HG03103 (cell line): ENCODE data around the gene JAML.

Source experiments
- ATAC-seq: cut with Tn5 transposase; IDR thresholded peaks from one replicate; pipeline ENCODE4 v1.9.1; 2021; ENCODE audit warnings: low read depth; ENCODE audit not compliant: unreplicated experiment

Gene JAML

DNA sequence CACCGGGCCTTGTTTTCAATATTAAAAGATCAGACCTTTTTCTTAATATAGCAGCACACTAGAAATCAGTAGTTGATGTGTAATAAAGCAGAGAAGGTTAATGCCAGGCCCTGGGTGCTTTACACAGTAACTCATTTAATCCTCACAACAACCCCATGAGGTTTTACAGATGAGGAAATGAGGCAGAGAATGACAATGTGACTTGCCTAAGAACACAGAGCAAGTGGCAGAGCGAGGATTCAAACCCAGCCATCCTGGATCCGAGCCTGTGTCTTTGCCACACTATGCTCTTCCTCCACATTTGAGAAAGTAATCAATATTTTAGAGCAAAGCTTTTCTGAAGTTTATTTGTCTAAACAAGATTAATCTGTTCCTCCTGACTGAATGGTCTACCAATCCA lies 7.2 kb downstream of the JAML start:
- no peak for ATAC-seq

DNA sequence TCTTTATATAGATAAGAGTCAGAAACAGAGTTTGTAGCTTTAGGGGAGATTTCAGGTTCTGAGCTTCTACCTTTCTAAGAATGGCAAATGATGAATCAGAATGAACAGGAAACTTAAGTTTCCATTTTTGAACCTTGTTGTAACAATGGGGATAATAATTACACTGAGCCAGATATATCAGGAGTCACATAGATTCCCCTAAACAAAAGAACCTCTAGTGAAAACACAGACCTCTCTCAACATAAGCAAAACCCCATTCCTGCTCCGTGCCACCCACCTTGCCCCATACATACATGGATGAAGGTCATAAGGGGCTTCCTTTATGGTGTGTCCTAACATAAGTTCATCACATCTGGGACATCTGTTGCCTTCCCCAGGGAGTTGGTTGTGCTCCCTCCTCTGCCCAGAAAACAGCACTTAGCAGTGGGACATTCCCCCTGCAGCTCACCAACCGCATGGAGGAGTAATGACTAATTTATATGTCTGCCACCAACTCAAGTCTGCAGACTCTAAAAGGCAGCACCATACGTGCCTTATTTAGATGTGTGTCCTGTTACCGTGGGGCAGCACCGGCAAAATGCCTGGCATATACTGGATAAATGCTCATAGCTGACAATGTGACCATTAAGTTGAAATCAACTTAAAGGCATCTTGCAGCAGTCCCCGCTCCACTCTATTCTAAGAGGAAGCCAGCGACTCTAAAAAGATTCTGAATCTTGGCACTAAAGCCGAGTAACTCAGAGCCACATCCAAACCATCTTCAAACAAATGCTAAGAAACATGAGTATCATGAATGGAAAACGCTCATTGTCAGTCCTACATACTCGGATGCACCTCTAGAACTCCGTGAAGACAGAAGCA lies 8.0 kb downstream of the JAML start:
- no peak for ATAC-seq

DNA sequence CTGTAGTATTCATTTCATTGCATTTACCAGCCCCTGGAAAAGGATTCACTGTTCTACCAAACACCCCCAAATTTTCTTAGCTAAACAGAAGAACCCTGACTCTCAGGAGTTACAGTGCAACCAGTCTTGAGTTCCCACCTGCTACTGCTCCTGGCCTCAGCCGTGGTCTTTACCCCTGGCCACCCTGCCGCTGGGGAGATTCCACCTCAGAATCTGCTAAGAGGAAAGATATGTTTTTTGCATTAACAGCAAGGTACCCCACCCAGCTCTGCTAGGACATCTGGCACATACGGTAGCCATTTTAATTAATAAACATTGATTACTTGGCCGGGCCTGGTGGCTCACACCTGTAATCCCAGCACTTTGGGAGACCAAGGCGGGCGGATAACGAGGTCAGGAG lies 9.0 kb downstream of the JAML start:
- ATAC-seq, result no peak

DNA sequence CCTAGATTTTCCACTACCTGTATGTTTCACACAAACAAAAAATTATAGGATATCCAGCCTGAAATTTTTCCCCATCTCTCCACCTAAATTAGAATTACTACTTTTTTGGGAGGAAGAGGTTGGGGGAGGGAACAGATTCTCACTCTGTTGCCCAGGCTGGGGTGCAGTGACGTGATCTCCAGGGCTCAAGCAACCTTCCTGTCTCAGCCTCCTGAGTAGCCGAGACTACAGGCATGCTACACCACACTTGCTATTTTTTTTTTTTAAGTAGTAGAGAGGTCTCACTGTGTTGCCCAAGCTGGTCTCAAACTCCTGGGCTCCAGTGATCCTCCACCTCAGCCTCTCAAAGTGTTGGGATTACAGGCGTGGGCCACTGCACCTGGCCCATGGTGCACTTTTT lies 9.5 kb downstream of the JAML start:
- no peak for ATAC-seq

DNA sequence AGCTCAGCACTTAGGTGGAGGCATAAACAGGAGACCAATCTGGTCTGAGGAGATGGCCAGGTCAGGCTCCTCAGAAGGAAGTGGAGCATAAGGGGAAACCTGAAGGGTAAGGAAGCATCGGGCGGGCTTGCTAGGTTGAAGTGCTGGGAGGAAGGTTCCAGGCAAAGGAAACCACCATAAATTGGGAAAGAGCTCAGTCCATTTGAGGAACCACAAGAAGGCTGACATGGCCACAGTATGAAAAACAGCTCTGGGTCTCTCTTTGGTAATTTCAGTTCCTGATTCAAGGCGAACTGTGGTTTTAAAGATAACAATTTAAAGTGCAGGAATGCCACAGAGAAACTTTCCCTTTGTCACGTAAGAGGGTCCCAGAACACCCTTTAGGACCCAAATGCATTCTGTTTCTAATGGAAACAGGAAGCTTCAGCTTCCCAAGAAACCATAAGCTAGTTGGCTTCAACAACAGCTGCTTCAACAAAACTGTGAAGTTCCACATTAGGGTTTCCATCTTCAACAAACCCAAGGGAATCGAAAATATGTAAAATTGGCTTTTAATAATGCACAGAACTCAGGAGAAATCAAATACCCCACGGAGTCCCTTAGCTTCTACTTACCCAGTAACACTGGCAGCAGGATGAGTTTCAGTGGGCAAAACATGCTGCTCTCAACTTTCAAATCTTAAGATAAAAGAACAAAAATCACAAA lies 10.4 kb downstream of the JAML start:
- no peak for ATAC-seq

DNA sequence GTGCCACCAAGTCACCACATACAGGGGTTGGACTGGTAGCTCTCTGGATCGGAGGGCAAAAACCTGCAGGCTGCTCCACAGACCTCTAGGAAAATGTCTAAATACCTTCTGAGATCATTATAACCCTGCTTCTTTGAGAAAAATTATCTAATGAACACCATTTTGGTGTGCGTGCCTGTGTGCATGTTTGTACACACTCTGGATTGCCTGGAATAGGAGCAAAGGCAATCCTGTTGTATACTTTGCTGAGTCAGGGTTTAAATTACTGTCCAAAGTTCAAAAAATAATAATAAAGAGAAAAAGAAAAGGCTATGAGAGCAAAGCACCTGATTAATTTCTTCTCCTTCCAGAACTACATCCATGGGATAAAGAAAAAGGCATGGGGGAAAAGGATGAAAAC lies 11.0 kb downstream of the JAML start:
- ATAC-seq, result no peak

DNA sequence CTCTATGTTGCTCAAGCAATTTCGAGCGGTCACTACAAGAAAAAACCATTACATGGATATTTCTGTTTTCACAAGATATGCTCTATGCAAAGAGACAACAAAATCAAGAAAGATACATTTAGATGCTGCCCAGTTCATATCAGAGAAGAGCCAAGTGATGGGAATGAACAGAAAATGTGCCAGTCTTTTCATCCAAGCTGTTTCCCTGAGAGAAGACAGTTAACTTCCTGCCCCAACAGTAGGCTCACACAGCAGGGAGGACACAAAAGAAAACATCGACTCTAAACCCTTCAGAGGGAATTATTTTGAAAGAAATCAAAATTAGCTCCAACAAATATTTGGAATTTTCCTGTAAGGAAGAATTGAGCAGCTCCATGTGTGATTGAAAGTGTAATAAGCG lies 11.6 kb downstream of the JAML start:
- ATAC-seq, result no peak

DNA sequence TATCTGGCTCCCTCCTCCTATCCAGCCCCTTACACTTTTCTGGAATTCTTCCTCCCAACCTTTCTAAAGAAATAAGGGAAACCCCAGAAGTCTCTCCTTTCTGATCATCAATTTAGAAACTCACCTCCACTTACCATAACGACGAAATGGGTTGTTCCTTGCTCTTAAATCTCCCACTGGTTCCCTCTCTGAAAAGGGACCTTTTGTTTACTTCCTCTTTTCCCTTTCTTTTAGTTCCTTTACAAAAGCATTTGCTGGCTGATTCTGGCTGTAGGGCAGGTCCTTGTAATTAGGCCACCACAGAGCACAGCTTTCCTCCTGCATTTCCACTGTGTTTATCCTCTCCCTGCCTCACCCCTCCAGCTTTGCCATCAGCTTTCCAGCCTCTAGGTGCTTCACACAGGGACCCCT lies 12.0 kb downstream of the JAML start:
- ATAC-seq, result no peak

DNA sequence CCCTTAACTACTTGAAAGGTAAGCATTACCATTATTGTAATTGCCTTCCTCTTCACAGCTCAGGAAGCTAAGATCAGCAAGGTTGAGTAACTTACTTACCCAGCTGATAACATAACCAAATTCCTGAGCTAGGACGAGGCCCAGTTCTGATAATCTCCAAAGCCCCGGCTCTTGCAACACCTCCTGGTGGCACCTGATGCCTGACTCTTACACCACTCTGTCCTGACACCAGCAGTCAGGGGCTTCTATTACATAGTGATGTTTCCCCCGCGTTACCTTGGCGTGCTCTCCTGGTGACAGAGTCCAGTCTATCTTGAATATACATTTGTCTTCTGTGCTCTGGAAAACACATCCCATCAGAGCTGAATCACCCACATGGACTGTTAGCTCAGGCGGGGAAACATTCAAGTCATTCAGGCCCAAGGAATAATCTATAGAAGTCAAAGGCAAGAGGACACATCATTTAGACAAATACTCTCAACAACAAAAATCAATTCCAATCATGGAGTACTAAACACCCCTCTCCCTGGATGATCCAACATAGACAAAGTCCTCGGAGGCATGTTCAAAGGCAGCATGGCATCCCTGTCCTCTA lies 12.6 kb downstream of the JAML start:
- no peak for ATAC-seq

DNA sequence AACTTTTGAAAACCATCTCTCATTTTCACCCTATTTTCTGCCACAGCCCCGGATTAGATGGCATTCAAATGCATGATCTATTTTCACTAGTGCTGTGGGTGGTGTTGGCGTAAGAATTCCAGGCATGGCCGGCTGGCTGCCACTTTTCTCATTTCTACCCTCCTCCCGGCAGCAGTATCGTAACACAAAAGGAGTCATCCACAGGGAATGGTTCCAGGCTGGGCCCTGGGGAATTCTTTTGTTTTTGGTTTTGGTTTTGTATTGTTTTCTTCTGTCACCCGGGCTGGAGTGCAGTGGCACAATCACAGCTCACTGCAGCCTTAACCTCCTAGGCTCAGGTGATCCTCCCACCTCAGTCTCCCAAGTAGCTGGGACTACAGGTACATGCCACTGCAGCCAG lies 13.8 kb downstream of the JAML start:
- no peak for ATAC-seq

DNA sequence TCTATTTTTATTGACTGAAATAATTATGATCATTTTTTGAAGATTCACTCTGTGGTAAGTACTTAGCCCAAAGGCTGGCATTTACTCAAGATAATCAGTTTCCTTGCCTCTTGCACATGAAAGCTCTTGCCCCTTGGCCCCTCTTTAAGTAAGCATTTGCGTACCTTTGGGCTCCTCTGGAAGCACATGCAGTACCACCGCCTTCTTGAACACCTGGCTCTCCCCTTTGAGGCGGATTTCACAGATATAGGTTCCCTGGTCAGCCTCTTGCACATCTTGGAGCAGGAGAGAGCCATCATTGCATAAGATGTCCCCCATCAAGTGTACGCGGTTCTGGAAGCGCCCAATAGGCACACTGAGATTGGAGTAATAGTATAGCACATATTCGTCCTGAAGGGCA lies 14.5 kb downstream of the JAML start:
- ATAC-seq, result no peak

DNA sequence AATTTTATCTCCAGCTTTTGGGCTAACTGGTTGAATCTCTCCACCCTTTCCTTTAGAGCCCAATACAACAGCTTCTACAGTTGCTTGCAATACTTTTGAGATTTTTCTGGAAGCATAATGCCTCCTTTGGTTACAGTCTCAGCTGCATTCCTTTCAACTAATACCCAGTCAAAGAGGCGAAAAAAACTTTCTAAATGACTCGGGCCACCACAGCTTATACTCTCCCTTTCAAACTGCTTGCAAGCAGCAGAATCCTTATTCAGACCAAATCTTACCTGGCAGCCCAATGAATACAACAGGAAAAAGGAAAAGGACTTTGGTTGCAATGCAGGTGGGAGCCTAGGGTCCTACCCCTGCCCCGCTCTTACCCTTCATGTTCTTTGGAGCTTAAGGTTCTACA lies 15.8 kb downstream of the JAML start:
- no peak for ATAC-seq

DNA sequence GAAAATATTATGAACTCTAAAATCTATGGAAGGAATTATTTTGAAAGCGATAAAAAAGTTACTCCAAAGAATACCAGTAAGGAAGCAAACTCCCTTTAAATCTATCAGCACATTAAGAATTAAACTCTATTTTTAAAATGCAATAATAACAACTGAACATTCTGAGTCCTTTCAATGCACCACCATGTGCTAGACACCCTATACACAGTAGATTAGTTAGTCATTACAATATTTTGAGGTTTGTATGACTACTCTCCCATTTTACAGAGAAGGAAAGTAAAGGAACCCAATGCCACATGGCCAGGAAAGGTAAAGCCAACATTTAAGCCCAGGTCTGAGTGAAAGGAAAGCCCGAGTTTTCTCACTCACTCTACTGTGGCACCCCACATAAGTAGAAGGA lies 17.7 kb downstream of the JAML start:
- ATAC-seq, result no peak

DNA sequence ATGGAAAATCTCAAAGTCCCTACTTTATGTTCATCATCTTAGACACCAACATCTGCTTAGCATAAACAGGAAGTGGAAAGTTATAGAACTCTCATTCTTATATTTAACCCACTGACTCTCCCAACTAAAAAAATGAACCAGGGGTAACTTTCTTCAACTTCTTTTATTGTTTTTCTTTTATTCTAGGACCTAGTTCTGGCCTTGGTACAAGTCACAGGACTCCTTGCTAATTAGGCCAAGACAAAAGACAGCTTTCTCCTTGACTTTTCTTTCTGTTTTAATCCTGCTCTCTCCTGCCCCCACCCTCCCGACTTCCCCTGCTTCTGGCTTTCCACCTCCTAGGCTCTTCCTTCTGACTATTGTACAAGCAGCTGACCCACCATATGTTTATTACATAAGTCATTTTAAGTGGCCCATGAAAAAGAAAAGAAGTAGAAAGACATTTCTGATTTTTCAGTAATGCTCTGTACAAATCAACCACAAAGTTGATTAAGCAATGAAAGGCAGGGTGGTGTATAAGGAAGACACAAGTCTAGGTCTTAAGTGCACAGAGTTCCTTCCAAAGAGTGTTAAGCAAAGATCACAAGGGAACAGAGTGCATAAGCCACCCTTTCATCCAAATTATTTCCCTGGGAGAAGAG lies 18.3 kb downstream of the JAML start:
- ATAC-seq, result no peak

DNA sequence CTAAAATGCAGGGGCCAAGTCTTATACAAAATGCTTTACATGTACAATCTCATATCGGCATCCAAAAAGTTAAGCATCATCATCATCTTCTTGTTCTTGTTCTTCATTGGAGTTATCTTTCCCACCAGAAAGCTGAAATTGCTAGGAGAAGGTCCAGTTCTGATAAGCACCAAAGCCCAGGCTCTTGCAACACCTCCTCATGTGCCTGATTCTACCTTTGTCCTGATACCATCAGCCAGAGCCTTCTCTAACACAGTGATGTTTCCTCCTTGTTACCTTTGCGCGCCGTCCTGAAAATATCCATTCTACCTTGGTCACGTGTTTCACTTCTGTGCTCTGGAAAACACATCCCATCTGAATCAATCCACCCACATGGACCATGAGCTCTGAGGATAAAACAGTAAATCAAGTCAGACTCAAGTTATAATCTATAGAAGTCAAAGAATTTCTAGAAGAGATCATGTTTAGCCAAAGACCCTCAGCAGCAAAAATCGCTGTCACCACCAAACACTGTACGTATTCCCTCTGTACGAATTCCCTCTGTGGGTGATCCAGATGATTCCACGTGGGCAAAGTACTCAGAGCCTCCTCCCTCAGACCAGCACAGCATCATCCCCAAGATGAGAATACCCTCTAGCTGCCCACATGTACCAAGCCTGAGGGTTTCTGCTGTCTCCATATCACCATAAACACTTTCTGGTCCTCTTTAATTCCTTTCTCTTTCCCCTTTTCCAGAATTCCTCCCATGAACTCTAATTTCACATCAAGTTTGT lies 19.0 kb downstream of the JAML start:
- no peak for ATAC-seq

DNA sequence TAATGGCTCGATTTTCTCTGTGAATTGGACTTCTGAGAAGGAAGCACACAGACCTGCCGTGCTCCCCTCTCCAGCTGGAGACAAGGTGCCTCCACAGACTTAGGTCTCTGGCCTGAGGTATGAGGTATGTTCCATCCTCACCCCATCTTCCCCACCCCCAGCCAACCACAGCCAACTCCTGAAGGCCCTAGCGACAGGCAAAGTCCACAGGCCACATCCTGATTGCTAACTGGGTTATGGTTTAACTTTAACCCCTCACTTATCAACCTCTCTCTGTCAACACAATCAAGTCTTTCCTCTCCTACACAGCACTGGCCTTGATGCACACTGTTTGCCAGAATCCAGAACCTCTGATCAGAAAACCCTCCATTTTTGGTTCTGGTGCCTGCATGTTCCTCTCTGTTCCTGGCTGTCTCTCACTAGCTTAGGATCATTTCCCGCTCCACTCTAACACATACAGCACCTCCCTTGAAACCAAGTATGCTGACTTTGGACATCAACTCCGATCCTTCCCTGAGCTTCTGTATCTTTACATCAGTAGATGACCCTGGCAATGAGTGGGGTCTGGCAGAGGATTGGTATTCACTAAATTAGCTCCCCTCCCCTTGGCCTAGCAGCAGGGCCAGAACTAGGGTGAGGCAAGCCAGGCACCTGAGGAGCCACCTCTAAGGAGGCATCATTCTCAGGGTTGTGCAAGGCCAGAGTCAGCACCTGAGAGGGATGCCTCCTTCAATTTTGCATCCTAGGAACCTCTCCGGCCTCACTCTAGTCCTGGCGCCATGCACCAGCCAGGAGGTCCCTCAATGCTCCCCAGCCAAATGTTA lies 22.0 kb downstream of the JAML start:
- ATAC-seq, result no peak

DNA sequence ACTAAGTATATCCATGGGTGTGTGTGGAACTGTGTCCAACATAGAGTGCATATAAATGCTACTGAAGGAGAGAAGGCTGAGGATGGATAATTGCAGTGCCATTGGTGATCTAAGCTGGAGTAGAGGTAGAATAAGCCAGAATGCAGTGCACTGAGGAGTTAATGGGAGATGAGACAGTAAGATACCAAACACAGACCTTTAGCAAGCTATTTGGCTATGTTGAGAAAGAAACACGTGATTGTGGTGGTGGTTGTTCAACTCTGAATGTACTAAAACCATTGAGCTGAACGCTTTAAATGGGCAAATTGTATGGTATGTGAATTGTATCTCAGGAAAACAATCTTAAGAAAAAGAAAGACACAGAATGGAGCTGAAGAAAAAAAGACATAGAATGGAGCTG lies 22.8 kb downstream of the JAML start:
- no peak for ATAC-seq

DNA sequence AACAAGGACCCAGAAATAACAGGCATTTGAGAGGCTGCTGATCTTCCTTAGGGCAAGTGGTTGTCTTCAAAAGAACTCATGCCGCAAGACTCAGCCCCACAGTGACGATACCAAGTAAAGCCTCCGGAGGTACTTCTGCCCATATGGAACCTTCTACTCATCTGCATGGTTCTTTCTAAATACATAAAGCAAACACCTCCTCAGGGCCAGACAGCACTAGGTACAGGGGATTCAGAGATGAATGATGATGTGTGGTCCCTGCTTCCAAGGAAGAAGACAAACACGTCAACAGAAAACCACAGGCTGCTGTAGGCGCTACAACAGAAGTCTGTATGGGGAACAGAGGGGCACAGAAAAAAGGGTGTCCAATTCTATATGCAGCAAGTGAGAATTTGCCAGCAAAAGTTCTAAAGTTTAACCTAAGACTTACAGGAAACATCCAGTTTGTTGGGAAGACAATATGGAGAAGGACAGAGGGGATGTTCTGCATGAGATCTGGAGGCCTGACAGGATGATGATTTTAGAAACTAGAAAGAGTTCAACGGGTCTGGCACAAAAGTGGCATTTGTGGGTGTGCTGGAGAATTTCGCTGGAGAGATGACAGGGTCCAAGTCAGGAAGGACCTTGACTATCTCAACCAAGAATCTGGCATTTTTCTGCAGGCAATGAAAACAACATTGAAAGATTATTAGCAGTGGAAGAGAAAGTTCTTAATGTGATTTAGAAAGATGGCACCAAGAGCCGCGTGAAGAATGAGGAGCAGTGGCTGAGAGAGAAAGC lies 23.7 kb downstream of the JAML start:
- ATAC-seq, result no peak

DNA sequence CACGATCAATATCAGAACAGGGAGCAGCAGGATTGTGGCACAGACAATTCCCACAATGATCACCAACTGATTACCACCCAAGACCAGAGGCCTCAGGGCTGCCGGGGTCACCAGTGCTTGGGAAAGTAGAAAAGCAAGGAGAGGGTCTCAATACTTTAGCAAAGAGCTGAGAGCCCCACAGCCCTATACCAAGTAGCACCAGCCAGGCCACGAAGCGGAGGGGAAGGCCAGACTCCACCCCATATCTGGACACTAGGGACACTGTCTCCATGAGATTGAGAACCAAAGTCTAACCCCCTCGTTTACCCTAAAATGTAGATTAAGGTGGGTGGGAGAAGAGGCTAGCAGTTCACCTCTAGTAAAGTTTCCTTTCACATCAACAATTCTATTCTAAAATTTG lies 24.3 kb downstream of the JAML start:
- no peak for ATAC-seq
